GM19351 (cell line): ENCODE data around the gene SPATA17.

Source experiments
- ATAC-seq: cut with Tn5 transposase; IDR thresholded peaks from one replicate; pipeline ENCODE4 v1.9.1; 2021; ENCODE audit warnings: mild to moderate bottlenecking, moderate library complexity; ENCODE audit not compliant: unreplicated experiment

Gene SPATA17

GRCh38 chr1:217907504-217907903 lies 276.4 kb downstream of the SPATA17 start:
- no peak for ATAC-seq

GRCh38 chr1:217910203-217910602 lies 279.1 kb downstream of the SPATA17 start:
- ATAC-seq = no peak

GRCh38 chr1:217910791-217911320 lies 279.7 kb downstream of the SPATA17 start:
- ATAC-seq = no peak

GRCh38 chr1:217911908-217912307 lies 280.8 kb downstream of the SPATA17 start:
- no peak for ATAC-seq

- ATAC-seq = no peak
Observed at GRCh38 chr1:217917281-217917887, 286.2 kb downstream of the SPATA17 start.

- no peak for ATAC-seq
Observed at GRCh38 chr1:217919683-217920388, 288.7 kb downstream of the SPATA17 start.
